Common myeloid progenitor, CD34-positive (primary cell): ENCODE data around the gene SPSB4.
A peak's percentile ranks its signal among the peaks of the same experiment; 100 is the strongest.

Experiments
- CTCF ChIA-PET: fragments of 350-600 bp; sonication (Branson Sonifier 250); formaldehyde crosslinking; loops from one replicate; lab custom pipeline; 2021; ENCODE audit warnings: antibody characterized with exemption; lab: Charles Lee
- POLR2A ChIA-PET: fragments of 350-600 bp; sonication (Branson Sonifier 250); formaldehyde crosslinking; loops from one replicate; lab custom pipeline; 2021; ENCODE audit warnings: antibody characterized with exemption; lab: Charles Lee
- DNase-seq, 3 donors: peaks; one replicate each; pipeline versions ENCODE4 v3.0.0 to v3.0.0-alpha.2; 2013
- H3K27ac ChIP-seq, 2 experiments: 1 replicate in 1 of 2; 2 replicates in 1 of 2; pipeline ENCODE4 v1.7.0; 2013; ENCODE audit warnings: inconsistent platforms in 2 of 2, low read length in 2 of 2, mild to moderate bottlenecking in 2 of 2, low read depth in 1 of 2, moderate library complexity in 1 of 2; ENCODE audit not compliant: severe bottlenecking in 2 of 2, insufficient read depth in 1 of 2, poor library complexity in 1 of 2
- H3K27me3 ChIP-seq, 5 experiments: replicated peaks in 2 of 5; 1 replicate in 3 of 5; 2 replicates in 2 of 5; pipeline versions ENCODE4 v1.6.1 to v1.7.0; 2013; ENCODE audit warnings: low read length in 4 of 5, mild to moderate bottlenecking in 2 of 5, moderate library complexity in 2 of 5, inconsistent platforms in 1 of 5; ENCODE audit not compliant: insufficient read depth in 5 of 5, control insufficient read depth in 4 of 5
- H3K36me3 ChIP-seq, 4 experiments: 1 replicate in 2 of 4; 2 replicates in 2 of 4; pipeline versions ENCODE4 v1.6.1 to v1.7.0; 2013; ENCODE audit warnings: low read length in 3 of 4, control low read depth in 1 of 4, mild to moderate bottlenecking in 1 of 4; ENCODE audit not compliant: control insufficient read depth in 4 of 4, insufficient read depth in 4 of 4
- H3K4me1 ChIP-seq, 4 experiments: 1 replicate in 3 of 4; 2 replicates in 1 of 4; pipeline versions ENCODE4 v1.6.1 to v1.7.1; 2013; ENCODE audit warnings: low read length in 3 of 4, mild to moderate bottlenecking in 3 of 4, control low read depth in 1 of 4, inconsistent platforms in 1 of 4, moderate library complexity in 1 of 4; ENCODE audit not compliant: control insufficient read depth in 4 of 4, insufficient read depth in 4 of 4; ENCODE audit errors: control extremely low read depth in 1 of 4
- H3K4me3 ChIP-seq, 7 experiments: 1 replicate in 4 of 7; 2 replicates in 3 of 7; pipeline versions ENCODE4 v1.5.1 to v1.7.0; 2013; ENCODE audit warnings: mild to moderate bottlenecking in 7 of 7, low read length in 6 of 7, moderate library complexity in 6 of 7, inconsistent platforms in 2 of 7, low read depth in 2 of 7, control low read depth in 1 of 7; ENCODE audit not compliant: insufficient read depth in 4 of 7, control insufficient read depth in 1 of 7; ENCODE audit errors: extremely low read depth in 1 of 7
- H3K9me3 ChIP-seq, 5 experiments: 1 replicate in 4 of 5; 2 replicates in 1 of 5; pipeline versions ENCODE4 v1.6.1 to v1.7.1; 2013; ENCODE audit warnings: low read length in 4 of 5, mild to moderate bottlenecking in 2 of 5, inconsistent platforms in 1 of 5, low read depth in 1 of 5, moderate library complexity in 1 of 5; ENCODE audit not compliant: control insufficient read depth in 4 of 5, insufficient read depth in 2 of 5; ENCODE audit errors: control extremely low read depth in 1 of 5
- whole genome bisulfite sequencing: methylation state at CpG from one replicate; pipeline ENCODE4 v1.1.5; 2013; ENCODE audit not compliant: insufficient coverage; 5-methylcytosine and 5-hydroxymethylcytosine counted together

SPSB4 gene

DNA sequence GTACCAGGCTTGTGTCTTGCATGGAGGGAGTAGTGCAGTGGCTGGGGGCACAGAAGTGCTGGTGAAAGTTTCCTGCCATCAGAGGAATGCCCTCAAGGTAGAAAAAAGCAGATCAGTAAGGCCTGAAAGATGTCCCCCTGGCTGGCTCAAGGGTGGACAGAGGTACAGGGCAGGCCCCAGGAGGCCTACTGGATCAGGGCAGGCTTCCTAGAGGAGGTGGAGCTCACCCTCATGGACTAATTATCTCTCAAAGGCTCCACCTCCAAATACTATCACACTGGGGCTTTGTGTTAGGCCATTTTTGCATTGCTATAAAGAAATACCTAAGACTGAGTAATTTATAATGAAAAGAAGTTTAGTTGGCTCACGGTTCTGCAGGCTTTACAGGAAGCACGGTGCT lies 7.8 kb downstream of the SPSB4 start:
- H3K36me3 ChIP-seq: no peaks in the 10 kb centered on the region
- H3K9me3 ChIP-seq: peaks cover 0 to 12% (median 4%) of the 10 kb centered on the region in 5 experiments
- no peak for DNase-seq
- no peak overlapping the region for H3K27ac ChIP-seq
- CTCF ChIA-PET: no interaction called here
- POLR2A ChIA-PET: no interaction called here
- 100% methylated on average over 2 of the region's 2 CpGs for WGBS
- peaks cover 0 to 10% (median 5%) of the 10 kb centered on the region in 4 experiments for H3K4me1 ChIP-seq
- H3K27me3 ChIP-seq: peaks cover 0 to 20% (median 0%) of the 10 kb centered on the region in 5 experiments
- H3K4me3 ChIP-seq: no peak overlapping the region

DNA sequence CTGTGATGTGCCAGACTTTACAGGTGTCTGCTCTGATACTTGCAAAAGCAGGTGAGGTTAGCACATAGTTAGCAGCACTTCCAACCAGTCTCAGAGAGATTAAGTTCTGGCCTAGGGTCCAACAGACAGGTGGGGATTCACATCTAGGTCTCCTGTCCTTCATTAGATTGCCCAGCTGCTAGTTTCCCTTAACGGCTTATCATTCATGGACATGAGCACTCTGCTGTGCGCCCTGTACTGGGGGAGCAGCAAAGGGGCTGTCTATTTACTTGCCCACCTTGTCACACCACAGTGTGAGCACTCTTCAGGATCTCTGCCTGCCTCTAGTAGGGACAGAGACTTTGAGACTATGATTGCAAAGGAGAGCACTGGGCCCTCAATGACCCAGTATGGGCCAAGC lies 8.7 kb downstream of the SPSB4 start:
- Histone ChIP-seq H3K4me1 (peaks cover 0 to 14% (median 6%) of the 10 kb centered on the region in 4 experiments), H3K9me3 (peaks cover 0 to 12% (median 4%) of the 10 kb centered on the region in 5 experiments), H3K27me3 (peaks cover 0 to 13% (median 0%) of the 10 kb centered on the region in 5 experiments), H3K36me3 (no peaks in the 10 kb centered on the region), H3K4me3 (no peak overlapping the region), H3K27ac (no peak overlapping the region)
- CTCF ChIA-PET: no interaction called here
- POLR2A ChIA-PET: no interaction called here
- WGBS: 100% methylated on average over 2 of the region's 2 CpGs
- DNase-seq: no peak

DNA sequence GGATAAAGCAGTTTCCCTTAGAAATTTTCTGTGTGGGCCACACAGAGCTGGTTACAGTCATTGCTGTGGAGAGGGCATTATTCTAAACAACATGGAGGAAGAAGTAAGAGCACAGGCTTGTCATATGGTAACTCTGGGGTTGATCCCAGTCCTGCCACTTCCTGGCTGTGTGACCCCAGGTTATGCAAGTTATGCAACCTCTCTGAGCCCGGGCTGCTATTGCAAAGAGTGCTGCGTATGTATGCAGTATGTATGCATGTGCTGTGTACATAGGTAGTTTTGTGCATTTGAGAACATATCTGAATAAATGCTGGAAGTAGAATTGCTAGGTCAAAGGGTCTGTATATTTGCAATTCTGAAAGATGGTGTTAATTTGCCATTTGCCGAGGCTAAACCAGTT lies 9.2 kb downstream of the SPSB4 start:
- peaks cover 0 to 7% (median 0%) of the 10 kb centered on the region in 5 experiments for H3K27me3 ChIP-seq
- no peak overlapping the region for H3K27ac ChIP-seq
- no peak for DNase-seq
- H3K4me1 ChIP-seq: peaks cover 0 to 14% (median 6%) of the 10 kb centered on the region in 4 experiments
- 94% methylated on average over 2 of the region's 3 CpGs for WGBS
- H3K4me3 ChIP-seq: no peak overlapping the region
- H3K36me3 ChIP-seq: no peaks in the 10 kb centered on the region
- POLR2A ChIA-PET: no interaction called here
- CTCF ChIA-PET: no interaction called here
- H3K9me3 ChIP-seq: peaks cover 0 to 12% (median 4%) of the 10 kb centered on the region in 5 experiments

DNA sequence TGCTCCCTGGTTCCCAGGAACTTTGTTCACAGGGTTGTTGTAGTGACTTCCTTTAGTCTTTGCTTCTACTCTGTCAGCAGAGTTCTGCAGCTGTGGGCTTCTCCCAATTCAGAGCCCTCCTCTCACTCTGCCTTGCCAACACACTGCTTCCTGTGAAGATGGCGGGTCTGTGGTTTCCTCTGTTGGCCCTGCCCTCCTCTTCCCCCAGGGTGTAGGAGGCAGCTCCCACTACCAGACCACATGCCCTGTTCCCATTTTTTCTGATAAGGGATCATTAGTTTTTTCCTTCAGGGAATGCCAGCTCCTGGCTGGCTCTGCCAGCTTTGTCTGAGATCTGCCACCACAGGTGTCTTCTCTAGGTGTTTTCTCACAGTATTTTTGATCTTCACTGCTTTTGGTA lies 12.7 kb downstream of the SPSB4 start:
- POLR2A ChIA-PET: no interaction called here

DNA sequence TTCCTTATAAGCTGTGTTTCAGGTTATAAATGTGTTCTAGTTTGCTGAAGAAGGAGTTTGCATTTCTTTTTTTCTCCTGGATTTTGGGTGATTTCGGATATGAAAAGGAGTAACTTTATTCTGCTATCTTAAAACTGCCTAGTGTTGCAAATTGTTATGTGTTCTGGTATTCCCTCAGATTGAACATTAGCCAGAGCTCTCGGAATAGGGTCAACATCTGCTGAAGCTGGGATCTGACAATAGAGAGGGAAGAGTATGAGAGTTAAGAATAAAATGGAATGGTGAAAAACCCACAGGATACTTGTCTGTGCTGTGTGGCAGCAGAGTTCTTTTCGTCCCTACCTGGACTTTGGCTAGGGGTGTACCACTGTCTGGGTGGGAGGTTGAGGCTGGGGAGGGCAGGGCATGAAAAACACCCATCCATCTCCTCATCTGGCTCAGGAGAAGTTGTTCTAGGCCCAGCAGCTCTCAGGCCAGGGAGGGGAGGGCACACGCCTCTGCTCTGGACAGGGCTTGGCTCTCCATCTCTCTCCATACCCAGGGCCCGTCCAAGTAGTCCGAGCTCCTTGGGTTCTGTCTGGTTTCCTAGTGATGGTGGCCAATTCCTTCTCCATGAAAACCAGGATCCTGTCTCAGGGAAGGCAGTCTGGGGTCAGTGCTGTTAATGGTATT lies 13.2 kb downstream of the SPSB4 start:
- H3K27ac ChIP-seq: no peak overlapping the region
- ChIA-PET CTCF (interaction anchor here (1.6 kb wide), 1 partner anchor 14 kb away, joined by 5 read pairs; the partner anchor contains the start of gene SPSB4), POLR2A (interaction anchor here (0.6 kb wide), 1 partner anchor 20 kb away, joined by 3 read pairs; no protein-coding TSS in a partner anchor)
- no peak overlapping the region for H3K4me3 ChIP-seq
- 90% methylated on average over 2 of the region's 6 CpGs for WGBS
- H3K36me3 ChIP-seq: no peaks in the 10 kb centered on the region
- peaks cover 0 to 14% (median 6%) of the 10 kb centered on the region in 4 experiments for H3K4me1 ChIP-seq
- DNase-seq: no peak
- H3K9me3 ChIP-seq: peaks cover 0 to 11% (median 4%) of the 10 kb centered on the region in 5 experiments
- no peaks in the 10 kb centered on the region for H3K27me3 ChIP-seq

More for the DNA sequence above, 12.7 kb downstream of the SPSB4 start:
- no peaks in the 10 kb centered on the region for H3K36me3 ChIP-seq
- H3K27me3 ChIP-seq: no peaks in the 10 kb centered on the region
- DNase-seq: peak in 2 of 3 donors; percentile 43 to 61
- peaks cover 0 to 14% (median 6%) of the 10 kb centered on the region in 4 experiments for H3K4me1 ChIP-seq
- H3K4me3 ChIP-seq: no peak overlapping the region
- no peak overlapping the region for H3K27ac ChIP-seq
- CTCF ChIA-PET: interaction anchor here (1.6 kb wide), 1 partner anchor 13 kb away, joined by 5 read pairs; the partner anchor contains the start of gene SPSB4
- peaks cover 0 to 16% (median 4%) of the 10 kb centered on the region in 5 experiments for H3K9me3 ChIP-seq
- WGBS: 0% methylated on average over 1 of the region's 1 CpG

DNA sequence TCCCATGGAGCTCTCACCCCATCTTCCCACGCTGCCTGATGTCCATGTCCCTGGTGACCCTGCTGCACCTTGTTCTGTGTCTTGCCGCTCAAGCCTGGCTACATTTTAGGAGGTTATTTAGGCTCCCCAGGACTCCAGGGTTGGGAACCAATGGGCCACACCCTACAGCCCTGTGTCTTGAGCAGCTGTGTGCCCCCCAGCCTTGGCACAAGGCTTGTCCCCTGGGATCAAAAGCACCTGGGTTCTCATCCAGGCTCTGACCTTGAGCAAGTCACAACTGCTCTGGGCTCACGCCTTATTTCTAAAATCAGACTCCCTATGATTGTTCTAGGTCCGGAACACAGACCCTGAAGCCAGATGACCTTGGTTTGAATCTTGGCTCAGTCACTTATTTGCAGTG lies 14.1 kb downstream of the SPSB4 start:
- no peak for DNase-seq
- ChIA-PET CTCF (no interaction called here), POLR2A (no interaction called here)
- Histone ChIP-seq H3K4me3 (no peak overlapping the region), H3K9me3 (peaks cover 0 to 6% (median 0%) of the 10 kb centered on the region in 5 experiments), H3K27ac (no peak overlapping the region), H3K36me3 (no peaks in the 10 kb centered on the region), H3K27me3 (no peaks in the 10 kb centered on the region), H3K4me1 (peaks cover 0 to 14% (median 6%) of the 10 kb centered on the region in 4 experiments)
- 91% methylated on average over 3 of the region's 4 CpGs for WGBS
